ENCODE results near the gene PER1.
"Not testable (repeated sequence)": the region's sequence is repeated elsewhere in the genome, so short reads cannot be mapped to it uniquely, and the experiment has no call there.

Gene PER1

DNA sequence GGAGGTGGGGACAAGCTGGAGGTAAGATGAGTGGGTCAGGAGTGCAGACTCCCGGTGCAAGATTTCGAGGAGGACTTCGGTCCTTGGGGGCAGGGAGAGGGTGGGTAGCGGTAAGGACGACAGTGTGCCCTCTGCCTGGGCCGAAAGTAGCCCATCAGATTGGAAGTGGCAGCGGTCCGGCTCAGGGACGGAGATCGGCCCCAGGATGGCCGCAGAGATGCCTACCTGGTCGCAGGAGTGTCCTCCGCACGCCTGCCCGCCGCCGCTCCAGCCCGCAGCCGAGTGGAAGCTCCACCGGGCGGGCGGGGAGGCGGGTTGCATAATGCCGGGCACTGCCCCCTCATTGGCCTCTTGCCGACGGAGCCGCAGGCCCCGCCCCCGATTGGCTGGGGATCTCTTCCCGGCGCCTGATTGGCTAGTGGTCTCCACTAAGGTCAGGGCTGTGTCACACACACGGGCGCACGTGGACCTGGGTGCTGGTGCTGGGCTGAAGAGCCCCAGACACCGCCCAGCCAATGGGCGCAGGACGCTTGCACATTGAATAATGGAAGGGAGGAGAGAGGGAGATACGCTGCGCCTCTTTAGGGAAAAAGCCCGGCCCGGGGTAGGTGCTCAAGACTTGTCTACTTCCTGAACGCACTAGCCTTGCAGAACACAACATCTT, at the start of gene PER1:
PER1 (minus strand) TSS at position 293 of the 664 bp plus-strand sequence. CDS start 1,698 bp downstream, outside the sequence.
- DNase-seq: peak; percentile 86 to 88

DNA sequence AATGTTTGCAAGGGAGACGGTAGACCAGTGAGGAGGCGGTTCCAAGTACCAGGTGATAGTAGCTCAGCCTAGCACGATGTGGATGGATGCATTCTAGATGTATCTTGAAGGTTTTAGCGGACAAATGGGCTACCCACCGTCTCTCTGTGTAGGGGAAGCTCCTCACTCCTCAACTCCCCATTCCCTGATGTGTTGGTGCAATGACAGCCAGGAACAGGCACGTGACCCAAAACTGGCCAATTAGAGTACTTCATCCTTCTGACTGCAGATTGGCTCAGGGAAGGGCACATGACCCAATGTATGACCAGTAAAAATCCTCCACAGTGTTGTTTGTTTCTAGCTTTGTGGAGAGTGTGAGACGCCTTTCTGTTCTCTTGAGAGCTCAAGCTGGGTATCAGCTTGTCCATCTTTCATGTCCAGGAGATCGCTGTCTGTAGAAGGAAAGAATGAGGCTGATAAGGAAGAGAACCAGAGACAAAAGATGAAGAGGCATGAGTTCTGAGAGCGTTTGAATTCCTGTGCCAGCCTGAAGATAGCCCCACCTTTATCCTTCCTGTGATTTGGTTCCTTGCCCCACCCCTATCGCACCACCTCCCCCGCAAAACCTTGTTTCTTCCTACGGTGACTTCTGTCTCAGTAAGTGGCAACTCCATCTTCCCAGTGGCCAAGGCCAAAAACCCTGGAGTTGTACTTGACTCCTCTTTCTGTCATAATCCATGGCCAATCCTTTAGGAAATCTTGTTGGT, 40.0 kb upstream of the PER1 start:
- peak in 1 of 2 donors; percentile 51 for DNase-seq

DNA sequence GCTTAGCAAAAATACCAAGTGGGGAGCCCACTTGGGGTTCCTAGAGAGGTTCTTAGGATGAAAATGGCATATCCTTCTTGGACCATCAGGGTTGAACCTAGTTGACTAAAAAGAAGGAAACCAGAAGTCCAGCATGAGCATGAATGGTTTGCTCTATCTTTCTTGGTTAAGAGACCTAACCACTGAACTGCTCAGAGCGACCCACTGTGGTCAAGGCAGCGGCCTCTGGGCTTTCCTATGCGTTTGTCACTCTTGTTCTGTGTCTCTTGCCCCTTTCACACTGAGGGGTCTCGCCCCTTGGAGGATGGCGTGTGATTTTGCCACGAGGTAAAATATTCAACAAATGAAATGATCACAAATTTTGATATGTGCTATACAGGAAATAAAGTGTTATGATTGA, 38.3 kb upstream of the PER1 start:
- no peak for DNase-seq

DNA sequence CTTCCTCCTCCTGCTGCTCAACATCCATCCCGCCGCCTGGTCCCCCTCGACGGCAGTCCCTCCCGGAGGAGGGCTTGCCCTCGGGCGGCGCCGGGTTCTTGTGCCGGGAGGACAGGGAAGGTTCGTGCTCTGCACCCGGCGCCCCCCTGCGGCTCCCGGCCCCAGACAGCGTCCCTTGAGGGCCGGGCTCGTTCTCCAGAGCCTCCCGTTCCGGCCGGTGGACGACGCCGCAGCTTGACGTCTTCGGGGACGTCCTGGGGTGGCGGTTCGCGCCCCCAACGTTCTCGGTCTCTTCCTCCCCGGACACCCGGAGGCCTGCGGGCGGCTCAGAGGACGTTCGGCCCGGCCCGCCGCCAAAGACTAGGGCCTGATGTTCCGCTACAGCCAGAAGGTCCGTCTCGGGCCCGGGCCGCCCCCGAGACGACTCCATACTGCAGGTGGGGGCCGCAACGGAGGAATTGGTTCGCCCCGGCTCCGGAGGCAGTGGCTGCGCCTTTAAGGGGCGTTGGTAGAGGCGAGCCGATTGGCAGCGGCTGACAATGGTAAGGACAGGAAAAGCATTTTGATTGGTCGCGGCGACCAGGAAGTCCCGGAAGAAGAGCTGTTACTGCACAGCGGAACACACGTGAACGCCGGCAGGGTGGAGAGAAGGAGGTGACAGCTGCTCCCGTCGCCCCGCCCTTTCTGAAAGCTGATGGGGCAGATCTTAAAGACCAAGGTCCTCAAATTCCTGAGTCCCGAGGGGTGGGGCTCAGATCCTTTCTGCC, 37.7 kb upstream of the PER1 start, which contains the start of gene BORCS6:
BORCS6 (minus strand) TSS at position 470 of the 767 bp plus-strand sequence; CDS start at position 430, 40 bp downstream.
- DNase-seq: peak; percentile 84 to 89

- DNase-seq: no peak
Measured at GRCh38 chr17:8189041-8189710, 37.0 kb upstream of the PER1 start.

- no peak for DNase-seq
Measured at GRCh38 chr17:8188263-8188839, 36.1 kb upstream of the PER1 start.

GRCh38 chr17:8187517-8188262, 35.5 kb upstream of the PER1 start:
- peak; percentile 95 to 96 for DNase-seq

DNA sequence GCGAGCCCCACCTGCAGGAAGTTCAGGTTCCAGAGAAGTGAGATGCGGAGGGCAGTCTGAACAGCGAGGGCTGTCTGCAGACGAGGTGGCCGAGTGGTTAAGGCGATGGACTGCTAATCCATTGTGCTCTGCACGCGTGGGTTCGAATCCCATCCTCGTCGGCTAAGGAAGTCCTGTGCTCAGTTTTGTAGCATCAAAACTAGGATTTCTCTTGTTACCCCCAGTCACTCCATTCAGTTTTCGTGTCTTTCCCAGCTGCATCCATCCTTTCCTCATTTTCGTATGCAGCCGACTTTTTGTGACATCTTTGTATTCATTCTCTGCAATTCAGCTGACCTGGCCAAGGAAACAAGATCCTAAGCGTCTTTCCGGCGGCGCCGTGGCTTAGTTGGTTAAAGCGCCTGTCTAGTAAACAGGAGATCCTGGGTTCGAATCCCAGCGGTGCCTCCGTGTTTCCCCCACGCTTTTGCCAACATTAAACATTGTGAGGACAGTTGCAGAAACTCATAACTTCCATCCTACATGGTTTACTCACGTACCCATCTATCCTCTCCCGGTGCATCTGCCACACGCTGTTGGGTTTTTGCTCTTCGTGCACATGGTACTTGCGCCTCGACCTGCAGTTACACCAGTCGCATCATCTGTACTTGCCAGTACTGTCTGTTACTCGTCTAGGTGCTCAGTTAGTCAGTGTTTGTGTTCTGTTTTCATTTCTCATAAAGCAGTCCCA, 34.7 kb upstream of the PER1 start:
- peak; percentile 99 for DNase-seq

DNA sequence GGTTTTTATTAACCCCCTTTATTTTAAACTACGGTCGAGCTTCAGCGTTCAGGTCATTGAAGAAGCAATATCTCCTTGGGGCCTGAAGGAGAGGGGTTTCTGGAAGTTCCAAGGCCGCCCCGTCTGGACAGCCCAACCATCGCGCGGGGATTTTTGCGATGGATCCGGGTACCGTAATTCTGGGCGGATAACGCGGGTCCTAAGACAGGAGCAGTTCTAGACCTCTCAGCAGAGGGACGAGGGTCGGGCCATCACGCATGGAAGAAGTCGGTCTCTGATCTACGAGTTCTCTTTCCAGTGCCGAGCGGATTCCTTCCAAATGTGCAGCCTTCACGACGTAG, 34.2 kb upstream of the PER1 start:
- no peak for DNase-seq

DNA sequence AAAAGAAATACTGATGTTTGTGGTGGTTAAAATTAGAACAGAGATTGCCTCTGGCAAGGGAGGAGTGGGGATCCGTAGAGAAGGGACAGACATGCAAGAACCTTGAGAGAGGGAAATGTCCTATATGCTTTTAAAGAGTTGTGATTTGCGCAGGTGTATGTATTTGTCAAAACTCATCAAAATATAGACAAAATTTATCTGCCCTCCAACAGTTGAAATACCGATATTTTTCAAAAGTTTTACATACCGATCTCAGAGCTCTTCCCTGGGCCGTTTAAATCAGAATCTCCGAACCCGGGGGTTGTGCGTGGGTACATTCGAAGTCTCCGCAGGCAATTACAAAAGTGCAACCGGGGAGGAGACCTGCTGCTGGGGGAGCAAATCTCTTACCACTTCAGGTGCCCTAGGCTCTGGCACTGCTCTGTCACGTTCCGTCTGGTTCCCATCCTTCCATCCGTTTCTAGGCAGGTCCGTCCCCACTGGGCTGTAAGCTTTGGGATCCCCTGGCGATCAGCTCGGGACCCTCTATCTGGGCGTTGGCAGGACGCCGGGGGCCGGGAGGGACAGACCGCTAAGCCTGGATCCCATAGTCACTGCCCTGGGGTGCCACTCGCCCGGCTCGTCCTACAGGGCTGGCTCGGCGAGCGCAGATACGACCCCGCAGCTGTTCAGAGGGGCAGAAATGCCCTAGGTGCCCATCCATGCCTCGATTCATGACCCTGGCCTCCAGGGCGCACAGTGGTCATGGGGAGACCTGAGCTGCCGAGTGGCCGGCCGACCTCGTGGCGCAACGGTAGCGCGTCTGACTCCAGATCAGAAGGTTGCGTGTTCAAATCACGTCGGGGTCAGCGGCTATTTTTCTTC, 33.6 kb upstream of the PER1 start:
- peak; percentile 99 for DNase-seq

DNA sequence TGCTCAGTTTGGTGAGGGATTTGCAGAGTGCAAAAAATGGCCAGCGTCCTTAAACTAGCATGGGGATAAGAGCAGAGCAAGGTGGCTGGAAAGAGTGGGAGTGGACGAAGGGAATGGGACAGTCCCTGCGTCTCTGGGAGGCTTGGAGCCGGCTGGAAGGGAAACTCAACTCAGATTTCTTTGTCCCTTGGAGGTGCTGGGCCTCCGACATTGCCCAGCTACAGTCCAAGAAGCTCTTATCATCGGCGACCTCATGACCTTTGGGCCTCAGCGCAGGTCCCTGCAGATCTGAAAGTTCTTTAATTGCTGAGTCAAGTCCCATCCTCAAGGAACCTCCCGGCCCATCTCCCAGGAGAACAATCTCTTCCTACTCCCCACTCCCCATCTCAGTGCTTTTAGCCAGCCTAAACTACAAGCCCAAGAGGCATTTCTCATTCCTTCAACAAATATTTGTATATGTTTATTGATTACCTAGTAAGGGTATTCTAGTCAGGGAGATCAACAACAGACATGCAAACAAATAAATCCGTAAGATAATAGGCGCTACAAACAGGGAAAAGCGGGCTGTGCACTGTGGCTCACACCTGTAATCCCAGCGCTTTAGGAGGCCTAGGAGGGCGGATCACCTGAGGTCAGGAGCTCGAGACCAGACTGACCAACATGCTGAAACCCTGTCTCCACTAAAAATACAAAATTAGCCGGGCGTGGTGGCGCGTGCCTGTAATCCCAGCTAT, 25.0 kb upstream of the PER1 start:
- no peak for DNase-seq

- peak; percentile 79 to 85 for DNase-seq
Measured at GRCh38 chr17:8176197-8176940, 24.2 kb upstream of the PER1 start, which contains the start of gene TMEM107. TMEM107 (minus strand) TSS chr17:8176380; CDS start chr17:8176286, 94 bp downstream.

DNA sequence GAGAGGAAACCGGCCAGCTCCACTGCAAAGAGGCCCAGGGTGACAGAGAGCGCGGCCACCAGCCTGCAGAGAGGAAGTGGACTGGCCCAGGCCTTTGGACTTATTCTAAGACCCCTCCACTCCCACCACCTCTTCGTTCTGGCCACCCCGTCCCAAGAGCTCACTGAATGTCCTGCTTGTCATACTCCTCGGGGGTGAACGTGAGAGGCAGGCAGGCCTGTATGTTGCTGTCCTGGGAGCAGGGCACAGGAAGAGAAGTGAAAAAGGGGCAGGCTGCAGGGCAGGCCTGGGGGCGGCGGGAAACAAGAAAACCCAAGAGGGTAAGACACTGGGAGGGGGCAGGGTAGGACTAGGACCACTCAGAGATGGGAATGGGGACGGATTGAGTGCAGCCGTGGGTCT, 23.6 kb upstream of the PER1 start:
- no peak for DNase-seq

DNA sequence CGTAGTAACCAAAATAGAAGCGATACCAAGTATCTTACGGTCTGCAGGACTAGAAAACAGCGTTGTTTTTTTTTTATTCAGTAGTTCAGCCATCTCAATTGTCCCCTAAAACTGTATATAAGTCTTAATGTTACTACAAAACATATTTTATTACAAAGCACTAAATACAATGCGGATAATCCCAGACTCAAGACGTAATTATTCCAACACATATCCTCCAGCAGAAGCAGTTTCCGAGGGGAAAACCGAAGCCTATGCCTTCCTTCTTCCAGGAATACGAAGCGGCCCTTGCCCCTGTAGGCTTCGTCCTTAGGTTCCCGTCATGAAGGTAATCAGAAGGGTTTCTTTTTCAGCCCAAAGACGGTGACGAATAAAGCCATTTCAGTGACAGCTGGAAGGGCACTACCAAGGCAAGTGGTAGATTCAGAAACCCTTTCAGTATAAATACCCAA, 21.7 kb upstream of the PER1 start:
- no peak for DNase-seq

DNA sequence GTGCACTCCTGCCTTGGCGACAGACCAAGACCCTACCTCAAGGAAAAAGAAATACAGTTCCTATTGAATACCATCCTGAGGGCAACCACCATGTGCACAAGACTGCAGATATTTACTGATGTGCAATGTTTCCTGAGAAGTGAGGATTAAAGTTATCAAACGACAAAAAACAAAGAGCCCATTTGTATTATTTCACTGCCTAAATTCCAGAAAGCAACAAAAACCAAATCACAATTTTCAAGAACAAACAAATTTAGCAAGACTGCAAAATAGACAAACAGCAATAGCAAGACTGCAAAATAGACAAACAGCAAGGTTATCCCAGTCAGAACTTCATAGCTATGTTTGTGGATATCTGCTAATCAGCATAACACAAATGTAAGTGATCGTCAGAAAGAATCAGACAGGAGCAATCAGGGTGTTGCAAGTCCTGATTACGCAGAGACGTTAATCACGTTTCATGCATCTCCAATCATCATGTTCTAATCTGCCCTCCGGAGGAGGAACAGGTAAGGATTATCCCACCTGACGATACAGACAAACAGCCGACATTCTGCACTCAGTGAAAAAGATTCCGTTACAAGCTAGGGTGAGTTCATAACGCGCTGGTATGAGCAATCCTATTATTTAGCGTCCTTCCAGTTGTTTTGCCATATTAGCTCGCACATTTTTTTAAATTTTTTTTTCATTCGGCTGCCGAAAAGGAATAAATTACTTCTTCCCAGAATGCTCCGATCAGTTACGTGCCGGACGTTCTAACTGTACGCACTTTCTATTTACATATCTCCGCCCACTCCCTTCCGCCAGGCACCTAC, 21.1 kb upstream of the PER1 start:
- peak in 1 of 2 donors; percentile 69 for DNase-seq

GRCh38 chr17:8170186-8170585, 18.0 kb upstream of the PER1 start:
- not testable (repeated sequence) for DNase-seq

- no peak for DNase-seq
Measured at GRCh38 chr17:8167526-8167925, 15.3 kb upstream of the PER1 start.

- no peak for DNase-seq
Measured at GRCh38 chr17:8166731-8167130, 14.5 kb upstream of the PER1 start.
